Hepatocyte (in vitro differentiated cells): ENCODE measurements around the gene SH3GL3. TPM values are rescaled to one million over a fixed set of nuclear protein-coding genes. Genes with fewer than 3 reads are reported as not detected.

Source experiments
- DNase-seq: peaks from one replicate; pipeline ENCODE4 v3.0.0-alpha.2; 2016; ENCODE audit warnings: low spot score
- H2AFZ ChIP-seq: fragments of 200-600 bp; sonication (generic); 2 replicates; pipeline ENCODE4 v1.6.0; 2016; ENCODE audit warnings: antibody characterized with exemption, mild to moderate bottlenecking
- H3K27ac ChIP-seq: fragments of 200-600 bp; sonication (generic); 2 replicates; pipeline ENCODE4 v1.5.1; 2016; ENCODE audit warnings: mild to moderate bottlenecking
- H3K27me3 ChIP-seq: fragments of 200-600 bp; sonication (generic); 2 replicates; pipeline ENCODE4 v1.6.1; 2016
- H3K36me3 ChIP-seq: fragments of 200-600 bp; sonication (generic); replicated peaks from 2 replicates; pipeline ENCODE4 v1.5.1; 2016; ENCODE audit warnings: low read depth; ENCODE audit not compliant: insufficient read depth
- H3K4me1 ChIP-seq: fragments of 200-600 bp; sonication (generic); 2 replicates; pipeline ENCODE4 v1.5.1; 2016; ENCODE audit warnings: mild to moderate bottlenecking, moderate library complexity; ENCODE audit not compliant: insufficient read depth
- H3K4me2 ChIP-seq: fragments of 200-600 bp; sonication (generic); 2 replicates; pipeline ENCODE4 v1.6.0; 2016
- H3K4me3 ChIP-seq: fragments of 200-600 bp; sonication (generic); 2 replicates; pipeline ENCODE4 v1.5.1; 2016; ENCODE audit warnings: mild to moderate bottlenecking
- H3K79me2 ChIP-seq: fragments of 200-600 bp; sonication (generic); 2 replicates; pipeline ENCODE4 v1.6.0; 2017; ENCODE audit warnings: mild to moderate bottlenecking
- H3K9me2 ChIP-seq: fragments of 200-600 bp; sonication (generic); replicated peaks from 2 replicates; pipeline ENCODE4 v1.6.0; 2017; ENCODE audit warnings: mild to moderate bottlenecking; ENCODE audit not compliant: insufficient read depth
- H3K9me3 ChIP-seq: fragments of 200-600 bp; sonication (generic); 2 replicates; pipeline ENCODE4 v1.5.1; 2016; ENCODE audit warnings: low read depth, mild to moderate bottlenecking
- H4K20me1 ChIP-seq: fragments of 200-600 bp; sonication (generic); 2 replicates; pipeline ENCODE4 v1.6.0; 2016; ENCODE audit warnings: mild to moderate bottlenecking; ENCODE audit not compliant: insufficient read depth, poor library complexity, severe bottlenecking
- CTCF ChIP-seq: fragments of 200-600 bp; sonication (generic); IDR thresholded peaks from 2 replicates; pipeline ENCODE4 v1.5.1; 2016; ENCODE audit warnings: antibody characterized with exemption, mild to moderate bottlenecking; ENCODE audit not compliant: poor library complexity
- EZH2 ChIP-seq: fragments of 200-600 bp; sonication (generic); IDR thresholded peaks from 2 replicates; pipeline ENCODE4 v1.6.1; 2016; ENCODE audit warnings: antibody characterized with exemption, mild to moderate bottlenecking, borderline replicate concordance
- EZH2phosphoT487 ChIP-seq: fragments of 200-600 bp; sonication (generic); IDR thresholded peaks from one replicate; pipeline ENCODE4 v1.6.1; 2018; ENCODE audit warnings: antibody characterized with exemption, mild to moderate bottlenecking, low read depth, moderate library complexity; ENCODE audit not compliant: unreplicated experiment, severe bottlenecking
- WGBS: methylation state at CpG from one replicate; pipeline ENCODE4 v1.1.6; 2016; ENCODE audit warnings: low lambda C conversion rate; ENCODE audit errors: missing lambda C conversion rate; 5-methylcytosine and 5-hydroxymethylcytosine counted together
- polyA plus RNA-seq: library from polyadenylated mRNA; unstranded; fragments of >200 nt; fragmentation: Nextera tagmentation; extraction: Ambion mirVana; gene quantifications from 2 replicates; pipeline ENCODE4 v1.2.1, GENCODE V29; 2016
- total RNA-seq: library from RNA; depleted of rRNA; stranded (reverse); fragments of >200 nt; gene quantifications from 2 replicates; pipeline ENCODE4 v1.2.3, GENCODE V29; 2014

SH3GL3 gene
- total and polyA plus RNA-seq, 2 experiments from 2014 or later = 11.1 to 13.9 TPM

DNA sequence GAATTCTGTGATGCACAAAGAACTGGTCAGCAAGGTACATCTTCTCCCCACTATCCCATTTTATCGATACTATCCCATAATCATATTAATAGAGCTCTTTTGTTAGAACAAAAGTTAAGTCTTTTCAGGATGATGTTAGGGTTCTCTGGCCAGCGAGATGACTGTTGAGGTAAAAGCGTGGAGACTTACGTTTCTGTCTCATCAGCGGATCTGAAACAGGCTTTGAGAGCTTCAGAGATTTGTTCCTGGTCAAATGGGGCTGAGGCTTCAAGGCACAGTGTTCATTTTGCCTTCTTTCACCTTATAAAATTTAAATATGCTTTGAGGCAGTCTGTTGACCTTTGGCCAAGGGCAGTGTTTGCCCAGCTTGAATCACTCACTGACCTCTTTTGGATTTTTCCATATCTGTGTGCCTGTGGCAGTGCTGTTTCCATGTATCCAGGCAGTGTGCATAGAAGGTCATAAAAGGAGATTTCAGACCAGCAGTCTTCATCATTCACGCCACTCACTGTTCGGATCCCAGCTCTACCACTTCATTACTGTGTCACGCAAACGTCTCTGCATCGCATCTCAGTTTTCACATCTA is 209.9 kb downstream of the SH3GL3 start:
- Histone ChIP-seq H3K36me3 (no peaks in the 10 kb centered on the region), H3K9me3 (no peaks in the 10 kb centered on the region), H3K27me3 (peaks cover 34% of the 10 kb centered on the region), H3K27ac (peak overlapping the region; percentile 36), H4K20me1 (no peaks in the 10 kb centered on the region), H3K4me3 (no peak overlapping the region), H3K79me2 (no peaks in the 10 kb centered on the region), H3K4me2 (peak overlapping the region; percentile 56), H2AFZ (no peak overlapping the region), H3K9me2 (no peaks in the 10 kb centered on the region), H3K4me1 (peaks cover 22% of the 10 kb centered on the region)
- no peak for DNase-seq
- 74% methylated on average over 10 of the region's 10 CpGs for WGBS
- TF ChIP-seq EZH2 (no peak), EZH2phosphoT487 (no peak), CTCF (no peak)

DNA sequence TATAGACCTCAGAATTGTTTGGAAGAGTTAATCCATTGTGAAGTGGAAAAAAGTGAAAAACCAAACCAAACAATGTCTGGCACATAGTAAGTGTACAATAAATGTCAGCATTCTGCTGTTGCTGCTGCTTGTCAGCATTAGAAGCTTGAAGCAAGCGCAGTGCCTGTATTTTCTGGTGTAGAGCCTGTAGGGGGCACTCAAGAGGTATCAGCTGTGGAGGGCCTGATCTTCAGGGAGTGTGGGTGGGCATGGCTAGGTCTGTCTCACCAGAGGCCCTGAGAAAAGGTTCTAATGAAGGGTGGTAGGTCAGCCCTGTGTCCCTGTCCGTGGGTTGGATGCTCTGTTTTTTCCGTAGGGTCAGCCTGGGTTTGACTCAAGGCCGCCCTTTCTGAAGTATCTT is 210.4 kb downstream of the SH3GL3 start:
- DNase-seq = no peak
- 91% methylated on average over 4 of the region's 4 CpGs for WGBS
- peak overlapping the region; percentile 56 for H3K4me2 ChIP-seq
- no peaks in the 10 kb centered on the region for H3K79me2 ChIP-seq
- H4K20me1 ChIP-seq = no peaks in the 10 kb centered on the region
- H2AFZ ChIP-seq = no peak overlapping the region
- no peak overlapping the region for H3K4me3 ChIP-seq
- H3K4me1 ChIP-seq = peaks cover 22% of the 10 kb centered on the region
- H3K36me3 ChIP-seq = no peaks in the 10 kb centered on the region
- peaks cover 31% of the 10 kb centered on the region for H3K27me3 ChIP-seq
- H3K9me3 ChIP-seq = no peaks in the 10 kb centered on the region
- TF ChIP-seq EZH2phosphoT487 = no peak
- peak; percentile 17 for TF ChIP-seq CTCF
- H3K9me2 ChIP-seq = no peaks in the 10 kb centered on the region
- H3K27ac ChIP-seq = peak overlapping the region; percentile 36

DNA sequence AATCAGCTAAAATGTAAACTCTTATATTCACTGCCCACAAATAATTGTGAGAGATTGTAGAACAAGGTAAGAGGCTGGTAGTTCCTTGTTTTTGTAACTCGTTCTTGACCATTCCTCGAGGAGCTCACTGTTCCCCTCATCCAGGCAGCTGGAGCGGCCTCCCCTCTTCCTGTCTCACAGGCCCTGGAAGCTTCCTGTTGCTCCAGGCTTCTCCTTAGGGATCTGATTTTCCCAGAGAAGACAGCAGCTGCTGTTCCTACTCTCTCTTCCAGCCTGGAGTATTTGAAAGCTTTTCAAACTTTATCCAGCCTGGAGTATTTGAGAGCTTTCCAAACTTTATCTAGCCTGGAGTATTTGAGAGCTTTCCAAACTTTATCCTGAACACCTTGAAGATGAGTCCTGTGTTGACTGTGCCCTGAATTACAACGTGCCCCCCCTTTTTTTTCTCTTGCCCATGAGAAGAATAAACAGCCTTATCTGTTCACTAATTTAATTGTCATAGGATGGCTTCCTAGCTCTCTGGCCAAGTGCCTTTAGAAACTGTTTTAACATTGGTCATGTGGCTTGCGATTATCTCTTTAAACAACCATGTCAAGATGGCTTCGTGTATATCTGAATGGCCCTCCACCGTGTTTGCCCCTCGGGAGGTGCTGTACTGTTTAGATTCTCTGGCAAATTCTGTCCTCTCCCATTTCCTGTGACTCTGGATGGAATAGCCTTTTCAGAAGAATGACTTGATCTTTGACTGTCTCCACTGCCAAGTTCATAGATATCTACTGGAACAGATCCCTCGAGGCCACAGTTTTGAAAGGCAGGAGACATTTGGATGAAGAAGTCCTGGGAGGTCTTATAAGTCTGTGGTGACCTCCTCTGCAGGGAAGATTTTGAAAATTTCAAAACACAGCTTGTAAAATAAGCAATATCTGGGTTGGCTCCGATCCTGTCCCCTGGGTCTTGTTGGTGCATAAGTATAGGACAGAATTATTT is 211.6 kb downstream of the SH3GL3 start:
- no peaks in the 10 kb centered on the region for H3K9me3 ChIP-seq
- H2AFZ ChIP-seq = no peak overlapping the region
- peaks cover 22% of the 10 kb centered on the region for H3K4me1 ChIP-seq
- no peaks in the 10 kb centered on the region for H3K36me3 ChIP-seq
- H3K4me3 ChIP-seq = no peak overlapping the region
- WGBS = 64% methylated on average over 10 of the region's 10 CpGs
- peaks cover 24% of the 10 kb centered on the region for H3K27me3 ChIP-seq
- TF ChIP-seq CTCF = no peak
- TF ChIP-seq EZH2phosphoT487 = no peak
- TF ChIP-seq EZH2 = no peak
- no peak for DNase-seq
- peak overlapping the region; percentile 19 for H3K27ac ChIP-seq
- no peak overlapping the region for H3K4me2 ChIP-seq
- no peaks in the 10 kb centered on the region for H3K79me2 ChIP-seq
- no peaks in the 10 kb centered on the region for H3K9me2 ChIP-seq
- no peaks in the 10 kb centered on the region for H4K20me1 ChIP-seq
